Mesendoderm (in vitro differentiated cells): ENCODE results near the gene KPNA2.
"Not testable (repeated sequence)": the region's sequence is repeated elsewhere in the genome, so short reads cannot be mapped to it uniquely, and the experiment has no call there.

ENCODE experiments used
- DNase-seq: peaks from one replicate; pipeline ENCODE4 v3.0.0; 2013
- H2AK5ac ChIP-seq: 2 replicates; pipeline ENCODE4 v1.6.1; 2013; ENCODE audit warnings: low read length, inconsistent platforms
- H2BK120ac ChIP-seq: 2 replicates; pipeline ENCODE4 v1.6.1; 2013; ENCODE audit warnings: low read depth, mild to moderate bottlenecking, low read length, moderate library complexity, mixed read lengths
- H2BK15ac ChIP-seq: replicated peaks from 2 replicates; pipeline ENCODE4 v1.6.1; 2013; ENCODE audit warnings: low read depth, mild to moderate bottlenecking, moderate library complexity
- H2BK5ac ChIP-seq: 2 replicates; pipeline ENCODE4 v1.6.1; 2013; ENCODE audit warnings: low read length, inconsistent platforms
- H3K18ac ChIP-seq: 2 replicates; pipeline ENCODE4 v1.6.1; 2013; ENCODE audit warnings: mild to moderate bottlenecking, low read length, mixed read lengths
- H3K23ac ChIP-seq: one replicate; pipeline ENCODE4 v1.6.1; 2013; ENCODE audit warnings: low read length
- H3K27ac ChIP-seq: 2 replicates; pipeline ENCODE4 v1.5.1; 2013; ENCODE audit warnings: low read depth, mild to moderate bottlenecking, inconsistent platforms, low read length, moderate library complexity
- H3K27me3 ChIP-seq: 2 replicates; pipeline ENCODE4 v1.6.1; 2013; ENCODE audit warnings: low read length, control low read depth, mild to moderate bottlenecking, inconsistent platforms; ENCODE audit not compliant: insufficient read depth, poor library complexity
- H3K36me3 ChIP-seq: 2 replicates; pipeline ENCODE4 v1.6.1; 2013; ENCODE audit warnings: low read length, inconsistent platforms; ENCODE audit not compliant: control insufficient read depth, insufficient read depth
- H3K4ac ChIP-seq: one replicate; pipeline ENCODE4 v1.6.1; 2013; ENCODE audit warnings: low read depth, mild to moderate bottlenecking, low read length, moderate library complexity
- H3K4me1 ChIP-seq: 2 replicates; pipeline ENCODE4 v1.6.1; 2013; ENCODE audit warnings: low read depth, low read length, inconsistent platforms; ENCODE audit not compliant: control insufficient read depth
- H3K4me2 ChIP-seq: 2 replicates; pipeline ENCODE4 v1.6.1; 2013; ENCODE audit warnings: low read length
- H3K4me3 ChIP-seq: 2 replicates; pipeline ENCODE4 v1.5.1; 2013; ENCODE audit warnings: mild to moderate bottlenecking, low read length
- H3K56ac ChIP-seq: one replicate; pipeline ENCODE4 v1.6.1; 2013; ENCODE audit warnings: low read length
- H3K79me1 ChIP-seq: 2 replicates; pipeline ENCODE4 v1.6.1; 2013; ENCODE audit warnings: low read length, inconsistent platforms
- H3K79me2 ChIP-seq: 2 replicates; pipeline ENCODE4 v1.6.1; 2013; ENCODE audit warnings: mild to moderate bottlenecking, low read length; ENCODE audit not compliant: control insufficient read depth, insufficient read depth
- H3K9ac ChIP-seq: 2 replicates; pipeline ENCODE4 v1.6.1; 2013; ENCODE audit warnings: low read length, inconsistent platforms
- H4K5ac ChIP-seq: one replicate; pipeline ENCODE4 v1.6.1; 2013; ENCODE audit warnings: low read length
- H4K8ac ChIP-seq: one replicate; pipeline ENCODE4 v1.6.1; 2013; ENCODE audit warnings: low read depth, mild to moderate bottlenecking, control low read depth, low read length, moderate library complexity
- whole genome bisulfite sequencing: extraction: QIAGEN DNeasy Blood & Tissue Kit; methylation state at CpG from one replicate; pipeline ENCODE4 v1.1.7; 2013; ENCODE audit warnings: low lambda C conversion rate, missing lambda C conversion rate; ENCODE audit not compliant: insufficient coverage; ENCODE audit errors: extremely low coverage; 5-methylcytosine and 5-hydroxymethylcytosine counted together

Gene KPNA2

GRCh38 chr17:68085771-68086381 is 50.3 kb downstream of the KPNA2 start:
- Histone ChIP-seq H4K5ac (no peak overlapping the region), H2BK15ac (no peak overlapping the region), H3K79me1 (no peaks in the 10 kb centered on the region), H2BK5ac (no peak overlapping the region), H3K79me2 (no peaks in the 10 kb centered on the region), H3K4me3 (no peak overlapping the region), H2BK120ac (no peak overlapping the region), H3K23ac (no peak overlapping the region), H3K18ac (no peak overlapping the region), H3K27me3 (no peaks in the 10 kb centered on the region), H3K9ac (no peak overlapping the region), H3K36me3 (no peaks in the 10 kb centered on the region), H3K27ac (no peak overlapping the region), H3K4me2 (no peak overlapping the region), H3K4me1 (no peaks in the 10 kb centered on the region), H2AK5ac (no peak overlapping the region), H3K4ac (no peak overlapping the region), H4K8ac (no peak overlapping the region), H3K56ac (no peak overlapping the region)
- WGBS: no CpG with 5 or more reads among the region's 7 CpGs
- peak; percentile 32 for DNase-seq

- not testable (repeated sequence) for H3K56ac ChIP-seq, H3K4ac ChIP-seq, H3K9ac ChIP-seq, H2BK15ac ChIP-seq, H2BK120ac ChIP-seq, H4K8ac ChIP-seq, H3K36me3 ChIP-seq, H3K4me2 ChIP-seq, H3K79me1 ChIP-seq, H3K4me3 ChIP-seq, H3K23ac ChIP-seq, H3K18ac ChIP-seq, H3K27ac ChIP-seq, H4K5ac ChIP-seq, H2AK5ac ChIP-seq, H3K79me2 ChIP-seq, H3K27me3 ChIP-seq, H3K4me1 ChIP-seq, H2BK5ac ChIP-seq, DNase-seq
- no CpG with 5 or more reads among the region's 4 CpGs for WGBS
These were observed 51.1 kb downstream of the KPNA2 start for GRCh38 chr17:68086666-68087065.

DNA sequence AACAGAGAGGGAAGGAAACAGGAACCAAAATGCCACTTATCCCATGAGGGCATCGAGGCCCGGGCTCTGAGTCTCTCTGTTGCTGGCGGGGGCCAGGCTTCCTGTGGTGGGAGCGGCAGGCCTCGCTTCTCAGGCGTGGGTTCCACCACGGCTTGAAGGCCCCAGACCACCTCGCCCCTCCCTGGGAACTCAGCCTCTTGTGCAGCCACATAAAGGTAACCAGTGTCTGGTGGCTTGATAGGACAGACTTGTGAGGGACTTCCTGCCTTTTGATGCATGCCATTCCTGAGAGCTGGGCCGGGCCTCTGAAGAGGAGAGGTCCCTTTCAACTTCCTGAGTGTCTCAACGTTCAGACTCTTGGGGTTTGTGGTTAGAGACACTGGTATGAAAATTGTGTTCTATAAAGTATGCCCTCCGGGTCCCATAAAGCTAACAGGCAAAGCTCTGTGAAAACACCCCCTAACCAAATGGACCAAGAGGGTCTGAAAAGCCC is 51.6 kb downstream of the KPNA2 start:
- H2BK15ac ChIP-seq, H3K27me3 ChIP-seq, H3K23ac ChIP-seq, H3K4me1 ChIP-seq, H3K18ac ChIP-seq, H4K8ac ChIP-seq, H4K5ac ChIP-seq, H3K4me2 ChIP-seq, H3K27ac ChIP-seq, H3K36me3 ChIP-seq, H3K9ac ChIP-seq, H3K4ac ChIP-seq, H2AK5ac ChIP-seq, H3K56ac ChIP-seq, H3K79me2 ChIP-seq, H2BK5ac ChIP-seq, H2BK120ac ChIP-seq, H3K4me3 ChIP-seq, DNase-seq, H3K79me1 ChIP-seq: not testable (repeated sequence)
- no CpG with 5 or more reads among the region's 11 CpGs for WGBS

- no CpG with 5 or more reads among the region's 4 CpGs for WGBS
- Histone ChIP-seq H3K4ac (no peak overlapping the region), H4K5ac (no peak overlapping the region), H3K56ac (no peak overlapping the region), H2BK120ac (no peak overlapping the region), H3K27me3 (no peaks in the 10 kb centered on the region), H4K8ac (no peak overlapping the region), H3K4me2 (no peak overlapping the region), H2AK5ac (no peak overlapping the region), H3K27ac (no peak overlapping the region), H3K23ac (no peak overlapping the region), H3K36me3 (no peaks in the 10 kb centered on the region), H3K79me2 (no peaks in the 10 kb centered on the region), H2BK5ac (no peak overlapping the region), H3K4me3 (no peak overlapping the region), H3K4me1 (no peaks in the 10 kb centered on the region), H3K18ac (no peak overlapping the region), H3K9ac (no peak overlapping the region), H3K79me1 (no peaks in the 10 kb centered on the region), H2BK15ac (no peak overlapping the region)
- no peak for DNase-seq
These were observed 52.3 kb downstream of the KPNA2 start for GRCh38 chr17:68087851-68088250.

- peak; percentile 68 for DNase-seq
- no CpG with 5 or more reads among the region's 3 CpGs for WGBS
- H3K4me2 ChIP-seq: no peak overlapping the region
These were observed 54.3 kb downstream of the KPNA2 start for GRCh38 chr17:68089881-68090280.

DNA sequence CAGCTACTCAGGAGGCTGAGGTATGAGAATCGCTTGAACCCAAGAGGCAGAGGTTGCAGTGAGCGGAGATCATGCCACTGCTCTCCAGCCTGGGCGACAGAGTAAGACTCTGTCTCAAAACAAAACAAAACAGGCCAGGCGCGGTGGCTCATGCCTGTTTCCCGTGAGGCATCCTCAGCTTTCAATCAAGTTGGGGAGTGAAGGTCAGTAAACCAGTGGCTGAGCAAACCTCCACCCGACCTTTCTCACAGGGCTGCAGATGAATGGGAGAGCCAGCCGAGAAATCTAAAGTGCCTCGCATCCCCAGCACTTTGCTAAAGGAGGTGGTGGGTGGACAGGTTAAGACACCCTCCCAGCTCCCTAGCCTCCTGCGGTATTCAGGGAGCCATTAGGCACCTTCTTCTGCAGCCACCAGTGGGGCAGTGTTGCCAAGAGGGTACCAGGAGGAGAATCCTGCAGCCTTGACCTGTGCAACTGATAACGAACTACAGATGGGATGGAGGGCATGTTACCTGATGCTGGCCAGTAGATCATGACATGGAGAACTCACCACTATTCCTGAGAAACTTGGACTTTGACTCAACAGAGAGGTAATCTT is 59.0 kb downstream of the KPNA2 start:
- H3K36me3 ChIP-seq: no peaks in the 10 kb centered on the region
- H3K18ac ChIP-seq: no peak overlapping the region
- H3K27ac ChIP-seq: no peak overlapping the region
- H4K8ac ChIP-seq: no peak overlapping the region
- H3K4ac ChIP-seq: no peak overlapping the region
- H3K23ac ChIP-seq: no peak overlapping the region
- H3K9ac ChIP-seq: no peak overlapping the region
- no peak for DNase-seq
- WGBS: no CpG with 5 or more reads among the region's 11 CpGs
- H3K4me2 ChIP-seq: no peak overlapping the region
- H2BK120ac ChIP-seq: no peak overlapping the region
- no peak overlapping the region for H2AK5ac ChIP-seq
- H3K79me2 ChIP-seq: no peaks in the 10 kb centered on the region
- H3K4me1 ChIP-seq: no peaks in the 10 kb centered on the region
- no peak overlapping the region for H3K4me3 ChIP-seq
- no peak overlapping the region for H2BK15ac ChIP-seq
- H4K5ac ChIP-seq: no peak overlapping the region
- no peak overlapping the region for H3K56ac ChIP-seq
- H3K27me3 ChIP-seq: no peaks in the 10 kb centered on the region
- H2BK5ac ChIP-seq: no peak overlapping the region
- no peaks in the 10 kb centered on the region for H3K79me1 ChIP-seq

More at GRCh38 chr17:68089881-68090280, 54.3 kb downstream of the KPNA2 start:
- Histone ChIP-seq H3K18ac (no peak overlapping the region), H2BK5ac (no peak overlapping the region), H2BK120ac (no peak overlapping the region), H3K9ac (no peak overlapping the region), H2AK5ac (no peak overlapping the region), H3K79me1 (no peaks in the 10 kb centered on the region), H3K4me3 (no peak overlapping the region), H4K5ac (no peak overlapping the region), H3K23ac (no peak overlapping the region), H2BK15ac (no peak overlapping the region), H3K27ac (no peak overlapping the region), H3K79me2 (no peaks in the 10 kb centered on the region), H3K56ac (no peak overlapping the region), H3K4me1 (no peaks in the 10 kb centered on the region), H3K27me3 (no peaks in the 10 kb centered on the region), H3K36me3 (no peaks in the 10 kb centered on the region), H3K4ac (no peak overlapping the region), H4K8ac (no peak overlapping the region)
